ENCODE results near the gene ZSWIM5.
"Not testable (repeated sequence)": the region's sequence is repeated elsewhere in the genome, so short reads cannot be mapped to it uniquely, and the experiment has no call there.

Gene ZSWIM5

GRCh38 chr1:45141247-45142003 is 65.0 kb downstream of the ZSWIM5 start:
- peak; percentile 2 for DNase-seq (ENCODE audit: low spot score)

GRCh38 chr1:45136984-45137383 is 69.4 kb downstream of the ZSWIM5 start:
- no peak for DNase-seq (ENCODE audit: low spot score)

GRCh38 chr1:45135316-45135715 is 71.1 kb downstream of the ZSWIM5 start:
- no peak for DNase-seq (ENCODE audit: low spot score)

GRCh38 chr1:45134461-45134873 is 71.9 kb downstream of the ZSWIM5 start:
- peak; percentile 1 for DNase-seq (ENCODE audit: low spot score)

- DNase-seq (ENCODE audit: low spot score): not testable (repeated sequence)
Observed at GRCh38 chr1:45132719-45133118, 73.7 kb downstream of the ZSWIM5 start.

- no peak for DNase-seq (ENCODE audit: low spot score)
Observed at GRCh38 chr1:45123358-45123757, 83.0 kb downstream of the ZSWIM5 start.

GRCh38 chr1:45122724-45123123 is 83.7 kb downstream of the ZSWIM5 start:
- DNase-seq (ENCODE audit: low spot score): peak; percentile 22

- no peak for DNase-seq (ENCODE audit: low spot score)
Observed at GRCh38 chr1:45117766-45118165, 88.6 kb downstream of the ZSWIM5 start.

- no peak for DNase-seq (ENCODE audit: low spot score)
Observed at GRCh38 chr1:45116820-45117219, 89.6 kb downstream of the ZSWIM5 start.

GRCh38 chr1:45116340-45116739 is 90.1 kb downstream of the ZSWIM5 start:
- no peak for DNase-seq (ENCODE audit: low spot score)

- not testable (repeated sequence) for DNase-seq (ENCODE audit: low spot score)
Observed at GRCh38 chr1:45115198-45115597, 91.2 kb downstream of the ZSWIM5 start.

- no peak for DNase-seq (ENCODE audit: low spot score)
Observed at GRCh38 chr1:45112661-45113060, 93.7 kb downstream of the ZSWIM5 start.

- DNase-seq (ENCODE audit: low spot score): no peak
Observed at GRCh38 chr1:45111239-45111638, 95.2 kb downstream of the ZSWIM5 start.

- no peak for DNase-seq (ENCODE audit: low spot score)
Observed at GRCh38 chr1:45107782-45108181, 98.6 kb downstream of the ZSWIM5 start.

- not testable (repeated sequence) for DNase-seq (ENCODE audit: low spot score)
Observed at GRCh38 chr1:45106864-45107263, 99.5 kb downstream of the ZSWIM5 start.

- not testable (repeated sequence) for DNase-seq (ENCODE audit: low spot score)
Observed at GRCh38 chr1:45106156-45106545, 100.3 kb downstream of the ZSWIM5 start.

GRCh38 chr1:45105486-45106155 is 100.8 kb downstream of the ZSWIM5 start:
- DNase-seq (ENCODE audit: low spot score): not testable (repeated sequence)

GRCh38 chr1:45103534-45103933 is 102.9 kb downstream of the ZSWIM5 start:
- no peak for DNase-seq (ENCODE audit: low spot score)

- DNase-seq (ENCODE audit: low spot score): no peak
Observed at GRCh38 chr1:45101947-45102346, 104.5 kb downstream of the ZSWIM5 start.

- not testable (repeated sequence) for DNase-seq (ENCODE audit: low spot score)
Observed at GRCh38 chr1:45101528-45101927, 104.9 kb downstream of the ZSWIM5 start.

- no peak for DNase-seq (ENCODE audit: low spot score)
Observed at GRCh38 chr1:45097944-45098343, 108.5 kb downstream of the ZSWIM5 start.

- DNase-seq (ENCODE audit: low spot score): no peak
Observed at GRCh38 chr1:45097079-45097478, 109.3 kb downstream of the ZSWIM5 start.

GRCh38 chr1:45095450-45095849 is 111.0 kb downstream of the ZSWIM5 start:
- no peak for DNase-seq (ENCODE audit: low spot score)

Data from pons (tissue), 1 donor.